ENCODE data around the gene STX11.

DNA sequence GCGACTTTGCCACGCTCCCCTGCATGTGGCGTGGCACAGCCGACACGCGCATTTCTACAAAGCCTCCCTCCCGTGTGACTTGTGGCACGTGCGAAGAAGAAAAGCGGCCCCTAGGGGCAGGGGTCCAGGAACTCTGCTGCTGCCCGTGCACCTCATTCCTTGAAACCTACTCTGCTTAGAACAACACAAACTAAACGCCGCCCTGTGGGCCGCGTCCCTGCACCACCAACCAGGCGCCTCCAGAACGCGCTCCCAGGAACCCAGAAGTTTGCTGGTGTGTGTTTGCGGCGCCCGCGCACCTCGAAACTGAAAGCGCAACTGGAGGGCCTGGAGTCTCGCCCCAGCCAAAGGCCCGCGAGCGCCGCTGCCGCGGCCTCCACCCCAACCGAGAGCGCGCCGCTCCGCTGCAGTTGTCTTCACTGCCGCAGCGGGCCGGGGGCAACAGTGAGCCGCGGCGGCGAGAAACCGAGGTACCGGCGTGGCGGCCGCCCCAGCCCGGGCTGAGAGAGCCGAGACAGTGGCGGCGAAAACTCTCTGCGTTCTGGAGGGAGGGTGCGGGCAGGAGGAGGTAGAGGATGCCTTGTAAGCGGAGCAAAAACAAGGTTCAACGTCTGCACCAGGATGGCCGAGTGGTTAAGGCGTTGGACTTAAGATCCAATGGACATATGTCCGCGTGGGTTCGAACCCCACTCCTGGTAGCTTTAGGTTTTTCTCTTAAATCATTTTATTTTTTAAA lies 65.8 kb downstream of the STX11 start:
- TF ChIP-seq, protein P1, sequence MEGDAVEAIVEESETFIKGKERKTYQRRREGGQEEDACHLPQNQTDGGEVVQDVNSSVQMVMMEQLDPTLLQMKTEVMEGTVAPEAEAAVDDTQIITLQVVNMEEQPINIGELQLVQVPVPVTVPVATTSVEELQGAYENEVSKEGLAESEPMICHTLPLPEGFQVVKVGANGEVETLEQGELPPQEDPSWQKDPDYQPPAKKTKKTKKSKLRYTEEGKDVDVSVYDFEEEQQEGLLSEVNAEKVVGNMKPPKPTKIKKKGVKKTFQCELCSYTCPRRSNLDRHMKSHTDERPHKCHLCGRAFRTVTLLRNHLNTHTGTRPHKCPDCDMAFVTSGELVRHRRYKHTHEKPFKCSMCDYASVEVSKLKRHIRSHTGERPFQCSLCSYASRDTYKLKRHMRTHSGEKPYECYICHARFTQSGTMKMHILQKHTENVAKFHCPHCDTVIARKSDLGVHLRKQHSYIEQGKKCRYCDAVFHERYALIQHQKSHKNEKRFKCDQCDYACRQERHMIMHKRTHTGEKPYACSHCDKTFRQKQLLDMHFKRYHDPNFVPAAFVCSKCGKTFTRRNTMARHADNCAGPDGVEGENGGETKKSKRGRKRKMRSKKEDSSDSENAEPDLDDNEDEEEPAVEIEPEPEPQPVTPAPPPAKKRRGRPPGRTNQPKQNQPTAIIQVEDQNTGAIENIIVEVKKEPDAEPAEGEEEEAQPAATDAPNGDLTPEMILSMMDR (IDR thresholded peaks at IDR 0.05) = peak; percentile 95
- TF ChIP-seq SIN3A (IDR thresholded peaks at IDR 0.05; ENCODE audit: borderline replicate concordance, insufficient read depth, low read depth, low read length) = no peak

All from Panc1 (cell line).